DND-41 (cell line): ENCODE data around the gene TP53AIP1.

Experiments used
- ATAC-seq: fragments of 200-7000 bp; cut with Tn5 transposase; 3 replicates; pipeline ENCODE4 v1.9.1; 2021; ENCODE audit warnings: low read depth; ENCODE audit not compliant: insufficient read depth
- DNase-seq: peaks from one replicate; pipeline ENCODE4 v3.0.0-alpha.2; 2020
- H2AFZ ChIP-seq: 2 replicates; pipeline ENCODE4 v1.6.0; 2012; ENCODE audit warnings: low read depth, low read length
- H3K27ac ChIP-seq: 2 replicates; pipeline ENCODE4 v1.5.1; 2012; ENCODE audit warnings: low read length, inconsistent platforms
- H3K27me3 ChIP-seq: fragments of 200-600 bp; sonication (generic); 2 replicates; pipeline ENCODE4 v1.6.0; 2012; ENCODE audit warnings: low read length, mild to moderate bottlenecking, inconsistent platforms; ENCODE audit not compliant: insufficient read depth, poor library complexity
- H3K36me3 ChIP-seq: 2 replicates; pipeline ENCODE4 v1.5.1; 2012; ENCODE audit warnings: low read length, inconsistent platforms; ENCODE audit not compliant: insufficient read depth
- H3K4me1 ChIP-seq: 2 replicates; pipeline ENCODE4 v1.5.1; 2012; ENCODE audit warnings: mild to moderate bottlenecking, low read length; ENCODE audit not compliant: insufficient read depth
- H3K4me2 ChIP-seq: 2 replicates; pipeline ENCODE4 v1.6.0; 2012; ENCODE audit warnings: mild to moderate bottlenecking, moderate library complexity, low read length, inconsistent platforms; ENCODE audit not compliant: insufficient read depth
- H3K4me3 ChIP-seq, 2 experiments: fragments of 200-600 bp in 1 of 2; shearing (Covaris generic) in 1 of 2; 2 replicates each; pipeline ENCODE4 v1.5.1; 2012 to 2016; ENCODE audit warnings: inconsistent platforms in 2 of 2, low read length in 2 of 2, mild to moderate bottlenecking in 2 of 2, low read depth in 1 of 2, moderate library complexity in 1 of 2
- H3K79me2 ChIP-seq: 2 replicates; pipeline ENCODE4 v1.6.0; 2012; ENCODE audit warnings: low read length, inconsistent platforms; ENCODE audit not compliant: insufficient read depth
- H3K9ac ChIP-seq: 2 replicates; pipeline ENCODE4 v1.6.0; 2012; ENCODE audit warnings: low read depth, mild to moderate bottlenecking, inconsistent platforms, low read length, moderate library complexity
- H3K9me3 ChIP-seq: 2 replicates; pipeline ENCODE4 v1.5.1; 2012; ENCODE audit warnings: low read length, moderate library complexity, mild to moderate bottlenecking, inconsistent platforms; ENCODE audit not compliant: insufficient read depth, severe bottlenecking
- H4K20me1 ChIP-seq: 2 replicates; pipeline ENCODE4 v1.6.0; 2012; ENCODE audit warnings: low read length; ENCODE audit not compliant: insufficient read depth
- CTCF ChIP-seq: IDR thresholded peaks from 2 replicates; pipeline ENCODE4 v1.5.1; 2012; ENCODE audit warnings: borderline replicate concordance, low read length, moderate library complexity, mild to moderate bottlenecking; ENCODE audit not compliant: poor library complexity, severe bottlenecking; ENCODE audit errors: extremely low read depth
- EZH2 ChIP-seq: IDR thresholded peaks from 3 replicates; pipeline ENCODE4 v1.6.1; 2012; ENCODE audit warnings: borderline replicate concordance, low read depth, mild to moderate bottlenecking, moderate library complexity, low read length, inconsistent platforms; ENCODE audit not compliant: severe bottlenecking

TP53AIP1 gene

GRCh38 chr11:128890216-128890542, 52.5 kb downstream of the TP53AIP1 start:
- no peak overlapping the region for H3K4me3 ChIP-seq
- no peaks in the 10 kb centered on the region for H3K9me3 ChIP-seq
- ATAC-seq = no peak
- TF ChIP-seq CTCF = no peak
- H3K4me2 ChIP-seq = no peak overlapping the region
- no peak overlapping the region for H3K9ac ChIP-seq
- no peaks in the 10 kb centered on the region for H3K36me3 ChIP-seq
- no peak overlapping the region for H2AFZ ChIP-seq
- no peaks in the 10 kb centered on the region for H3K79me2 ChIP-seq
- DNase-seq = no peak
- H3K4me1 ChIP-seq = no peaks in the 10 kb centered on the region
- no peak overlapping the region for H3K27ac ChIP-seq
- no peaks in the 10 kb centered on the region for H4K20me1 ChIP-seq
- no peaks in the 10 kb centered on the region for H3K27me3 ChIP-seq

- Histone ChIP-seq H3K4me1 (no peaks in the 10 kb centered on the region), H3K4me3 (no peak overlapping the region), H3K27ac (no peak overlapping the region), H3K27me3 (no peaks in the 10 kb centered on the region), H3K36me3 (no peaks in the 10 kb centered on the region), H3K9ac (no peak overlapping the region), H3K9me3 (no peaks in the 10 kb centered on the region), H3K79me2 (no peaks in the 10 kb centered on the region), H4K20me1 (no peaks in the 10 kb centered on the region), H2AFZ (no peak overlapping the region), H3K4me2 (no peak overlapping the region)
- DNase-seq = no peak
- ATAC-seq = no peak
- TF ChIP-seq CTCF = no peak
These were observed 52.9 kb downstream of the TP53AIP1 start for GRCh38 chr11:128889657-128890213.

GRCh38 chr11:128888034-128888985, 54.4 kb downstream of the TP53AIP1 start:
- ATAC-seq (no peak), DNase-seq (no peak)
- Histone ChIP-seq H3K27me3 (no peaks in the 10 kb centered on the region), H3K9me3 (no peaks in the 10 kb centered on the region), H3K4me3 (no peak overlapping the region), H3K4me1 (no peaks in the 10 kb centered on the region), H3K27ac (no peak overlapping the region), H3K9ac (no peak overlapping the region), H3K36me3 (no peaks in the 10 kb centered on the region), H4K20me1 (no peaks in the 10 kb centered on the region), H3K4me2 (no peak overlapping the region), H3K79me2 (no peaks in the 10 kb centered on the region), H2AFZ (no peak overlapping the region)
- TF ChIP-seq EZH2 (no peak), CTCF (no peak)
